ENCODE data around the gene D2HGDH.
"Not testable (repeated sequence)": the region's sequence is repeated elsewhere in the genome, so short reads cannot be mapped to it uniquely, and the experiment has no call there.

D2HGDH gene

GRCh38 chr2:241771286-241772062 lies 37.0 kb downstream of the D2HGDH start:
- no peak for DNase-seq

- DNase-seq = no peak
These were observed 37.7 kb downstream of the D2HGDH start for GRCh38 chr2:241772063-241772499.

GRCh38 chr2:241773511-241774418 lies 39.3 kb downstream of the D2HGDH start:
- DNase-seq = peak; percentile 69

GRCh38 chr2:241774419-241775222 lies 40.2 kb downstream of the D2HGDH start:
- peak; percentile 83 for DNase-seq

- DNase-seq = peak; percentile 12
These were observed 41.1 kb downstream of the D2HGDH start for GRCh38 chr2:241775223-241776177.

- DNase-seq = no peak
These were observed 42.1 kb downstream of the D2HGDH start, which contains the start of gene GAL3ST2 for GRCh38 chr2:241776336-241777169. Gene GAL3ST2 (plus strand): TSS chr2:241776822. CDS start chr2:241776956, 134 bp downstream.

GRCh38 chr2:241777170-241777685 lies 42.8 kb downstream of the D2HGDH start:
- DNase-seq = no peak

- no peak for DNase-seq
These were observed 43.5 kb downstream of the D2HGDH start for GRCh38 chr2:241777686-241778627.

- no peak for DNase-seq
These were observed 46.6 kb downstream of the D2HGDH start for GRCh38 chr2:241780939-241781569.

GRCh38 chr2:241782053-241782452 lies 47.6 kb downstream of the D2HGDH start:
- DNase-seq = not testable (repeated sequence)

- DNase-seq = no peak
These were observed 53.7 kb downstream of the D2HGDH start for GRCh38 chr2:241788135-241788534.

GRCh38 chr2:241788572-241788971 lies 54.1 kb downstream of the D2HGDH start:
- no peak for DNase-seq

- not testable (repeated sequence) for DNase-seq
These were observed 57.0 kb downstream of the D2HGDH start for GRCh38 chr2:241791385-241791784.

GRCh38 chr2:241793385-241793784 lies 59.0 kb downstream of the D2HGDH start:
- no peak for DNase-seq

- DNase-seq = no peak
These were observed 59.9 kb downstream of the D2HGDH start for GRCh38 chr2:241794250-241794823.

GRCh38 chr2:241795021-241795999 lies 60.9 kb downstream of the D2HGDH start:
- no peak for DNase-seq

GRCh38 chr2:241796209-241796608 lies 61.8 kb downstream of the D2HGDH start:
- no peak for DNase-seq

Data from NCI-H345 (cell line).